GM13977 (cell line): ENCODE measurements around the gene SETD3.

Experiments
- DNase-seq: peaks from one replicate; pipeline ENCODE4 v3.0.0; 2012; ENCODE audit warnings: low spot score
- in situ Hi-C: fragments of 300-500 bp; cut with MboI; formaldehyde crosslinking; loops from one replicate; pipeline ENCODE4 v1.12.0; 2022; ENCODE audit warnings: low sequenced_read_pairs, low pct_unique_long_range_greater_than_20kb, mixed read lengths, inconsistent platforms; ENCODE audit not compliant: unreplicated experiment
- TF ChIP-seq, protein P1 (sequence below): IDR thresholded peaks from 2 replicates; pipeline ENCODE4 v1.5.1; 2012; ENCODE audit warnings: mild to moderate bottlenecking, control low read depth; ENCODE audit not compliant: insufficient read depth; ENCODE audit errors: extremely low read depth, missing control alignments

The SETD3 gene

DNA sequence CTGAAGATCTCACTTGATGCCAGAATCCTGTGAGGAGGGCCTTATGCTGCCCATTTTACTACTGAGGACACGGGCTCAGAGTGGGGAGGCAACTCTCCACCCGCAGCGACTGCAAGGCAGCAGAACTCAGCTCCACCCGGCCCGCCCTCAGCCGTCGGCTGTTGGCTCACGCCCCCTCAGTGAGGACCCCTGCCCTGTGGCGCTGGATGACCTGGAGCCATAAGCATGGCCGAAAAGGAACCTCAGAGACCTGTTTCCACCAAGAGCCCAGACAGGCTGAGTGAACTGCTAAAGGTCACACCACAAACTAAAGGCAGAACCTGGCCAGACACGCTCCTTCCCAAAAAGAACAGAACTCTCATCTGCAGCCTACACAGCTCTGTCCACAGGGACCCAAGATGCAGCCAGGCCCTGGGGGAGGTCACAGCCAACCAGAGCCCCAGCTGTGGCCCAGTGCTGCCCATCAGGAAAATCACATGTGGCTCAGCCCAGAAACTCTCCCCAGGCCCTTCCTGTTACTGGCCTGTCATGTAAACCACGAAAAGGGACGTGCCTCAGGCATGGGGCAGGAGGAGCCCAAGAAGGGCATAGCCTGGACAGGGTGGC lies 33.4 kb upstream of the SETD3 start:
- in situ Hi-C loops: no loop called here
- TF ChIP-seq, protein P1, sequence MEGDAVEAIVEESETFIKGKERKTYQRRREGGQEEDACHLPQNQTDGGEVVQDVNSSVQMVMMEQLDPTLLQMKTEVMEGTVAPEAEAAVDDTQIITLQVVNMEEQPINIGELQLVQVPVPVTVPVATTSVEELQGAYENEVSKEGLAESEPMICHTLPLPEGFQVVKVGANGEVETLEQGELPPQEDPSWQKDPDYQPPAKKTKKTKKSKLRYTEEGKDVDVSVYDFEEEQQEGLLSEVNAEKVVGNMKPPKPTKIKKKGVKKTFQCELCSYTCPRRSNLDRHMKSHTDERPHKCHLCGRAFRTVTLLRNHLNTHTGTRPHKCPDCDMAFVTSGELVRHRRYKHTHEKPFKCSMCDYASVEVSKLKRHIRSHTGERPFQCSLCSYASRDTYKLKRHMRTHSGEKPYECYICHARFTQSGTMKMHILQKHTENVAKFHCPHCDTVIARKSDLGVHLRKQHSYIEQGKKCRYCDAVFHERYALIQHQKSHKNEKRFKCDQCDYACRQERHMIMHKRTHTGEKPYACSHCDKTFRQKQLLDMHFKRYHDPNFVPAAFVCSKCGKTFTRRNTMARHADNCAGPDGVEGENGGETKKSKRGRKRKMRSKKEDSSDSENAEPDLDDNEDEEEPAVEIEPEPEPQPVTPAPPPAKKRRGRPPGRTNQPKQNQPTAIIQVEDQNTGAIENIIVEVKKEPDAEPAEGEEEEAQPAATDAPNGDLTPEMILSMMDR: no peak
- no peak for DNase-seq

DNA sequence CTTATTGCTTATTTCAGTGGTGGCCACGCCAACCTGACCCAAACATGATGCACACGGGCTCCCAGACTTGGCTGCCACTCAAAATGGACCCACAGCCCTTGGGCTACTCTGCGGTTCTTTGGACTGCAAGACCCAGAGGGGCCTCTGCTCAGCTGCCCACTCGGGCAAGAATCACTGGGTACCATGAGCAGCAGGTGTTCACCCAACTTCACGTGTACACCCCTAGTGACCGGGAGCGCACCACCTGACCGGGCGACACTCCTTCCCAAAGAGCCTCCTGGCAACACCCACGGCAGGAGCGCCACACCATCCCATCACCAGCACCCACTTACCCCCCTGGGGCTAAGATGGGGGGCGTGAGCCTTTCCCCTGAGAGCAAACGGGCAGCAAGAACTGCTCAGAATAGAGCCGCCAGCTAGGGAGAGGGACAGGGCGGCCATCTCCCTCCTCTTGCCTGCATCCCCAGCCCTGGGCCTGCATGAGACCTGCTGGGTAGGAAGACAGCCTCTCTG lies 32.6 kb upstream of the SETD3 start:
- TF ChIP-seq, protein P1: no peak
- in situ Hi-C loops: no loop called here
- no peak for DNase-seq

DNA sequence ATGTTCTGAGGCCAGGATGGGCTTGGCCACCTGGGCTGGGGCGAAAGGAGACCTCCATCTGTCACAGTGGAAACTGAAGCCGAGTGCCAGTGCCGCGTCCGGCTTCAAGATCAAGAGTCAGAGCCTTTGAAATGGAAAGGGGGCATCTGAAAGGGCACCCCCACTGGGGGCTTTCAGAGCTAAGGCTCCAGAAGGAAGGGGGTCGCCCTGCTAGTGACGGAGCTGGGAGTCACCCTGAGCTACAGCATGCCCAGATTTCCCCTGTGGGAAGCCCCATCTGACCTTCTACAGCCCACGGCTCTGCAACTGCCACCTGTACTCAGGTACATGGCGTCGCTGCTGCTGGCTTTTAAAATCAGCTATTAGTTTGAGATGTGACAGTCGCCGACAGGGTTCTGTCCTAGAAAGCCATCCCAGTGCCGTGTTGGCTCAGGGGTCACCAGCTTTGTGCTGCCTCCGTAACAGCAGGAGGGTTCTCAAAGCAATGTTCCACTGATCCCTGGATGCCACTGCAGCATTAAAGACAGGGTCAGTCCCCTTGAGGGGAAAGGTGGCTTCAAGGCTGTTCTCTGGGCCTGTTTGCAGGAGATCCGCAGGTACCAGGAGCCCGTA lies 32.0 kb upstream of the SETD3 start:
- TF ChIP-seq, protein P1: no peak
- no peak for DNase-seq
- in situ Hi-C loops: no loop called here

DNA sequence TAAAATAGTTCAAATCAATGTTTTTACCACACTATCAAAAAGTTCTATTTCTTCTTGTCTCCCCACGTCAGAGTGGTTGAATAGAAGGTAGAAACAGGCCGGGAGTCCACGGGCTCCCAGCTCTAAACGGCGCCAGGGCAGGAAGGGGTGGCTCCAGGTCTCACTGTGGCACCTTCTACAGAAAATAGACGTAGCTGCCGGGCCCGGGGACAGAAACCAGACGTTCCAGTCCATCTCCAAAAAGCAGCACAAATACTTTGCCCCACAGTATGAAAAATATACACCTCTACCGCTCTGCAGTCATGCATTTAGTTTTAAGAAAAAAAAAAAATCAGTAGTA lies 31.4 kb upstream of the SETD3 start:
- TF ChIP-seq, protein P1: no peak
- in situ Hi-C loops: no loop called here
- no peak for DNase-seq

DNA sequence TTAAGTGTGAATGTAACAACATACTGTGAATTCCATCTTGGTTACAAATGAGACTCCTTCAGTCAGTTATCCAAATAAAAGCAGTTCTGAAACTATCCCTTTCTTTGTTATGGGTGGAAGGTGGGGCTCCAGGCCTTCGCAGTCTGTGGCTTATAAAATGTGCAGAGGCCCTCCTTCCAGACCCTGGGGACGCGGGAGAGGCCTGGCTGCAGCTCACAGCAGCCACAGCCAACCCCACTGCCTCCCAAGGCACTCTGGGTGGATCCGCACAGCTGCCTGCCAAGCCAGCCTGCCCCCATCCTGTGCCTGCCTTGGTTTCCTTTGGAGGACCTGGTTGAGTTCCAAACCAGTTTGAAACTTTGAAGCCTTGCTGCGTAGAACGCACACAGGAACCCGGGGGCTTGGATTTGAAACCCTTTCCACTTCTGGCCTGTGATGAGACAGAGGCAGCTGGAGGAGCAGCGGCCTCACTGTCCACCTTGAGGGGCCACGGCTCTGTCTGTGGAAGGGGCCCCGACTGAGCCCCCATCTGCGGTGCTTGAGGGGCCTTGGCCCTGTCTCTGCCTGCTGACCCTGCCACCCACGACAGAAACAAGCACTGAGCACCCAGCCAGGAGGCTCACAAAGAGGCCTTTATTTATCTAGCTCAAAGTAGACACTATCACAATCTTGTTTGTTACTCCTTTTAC lies 30.9 kb upstream of the SETD3 start:
- in situ Hi-C loops: no loop called here
- TF ChIP-seq, protein P1: no peak
- DNase-seq: no peak

DNA sequence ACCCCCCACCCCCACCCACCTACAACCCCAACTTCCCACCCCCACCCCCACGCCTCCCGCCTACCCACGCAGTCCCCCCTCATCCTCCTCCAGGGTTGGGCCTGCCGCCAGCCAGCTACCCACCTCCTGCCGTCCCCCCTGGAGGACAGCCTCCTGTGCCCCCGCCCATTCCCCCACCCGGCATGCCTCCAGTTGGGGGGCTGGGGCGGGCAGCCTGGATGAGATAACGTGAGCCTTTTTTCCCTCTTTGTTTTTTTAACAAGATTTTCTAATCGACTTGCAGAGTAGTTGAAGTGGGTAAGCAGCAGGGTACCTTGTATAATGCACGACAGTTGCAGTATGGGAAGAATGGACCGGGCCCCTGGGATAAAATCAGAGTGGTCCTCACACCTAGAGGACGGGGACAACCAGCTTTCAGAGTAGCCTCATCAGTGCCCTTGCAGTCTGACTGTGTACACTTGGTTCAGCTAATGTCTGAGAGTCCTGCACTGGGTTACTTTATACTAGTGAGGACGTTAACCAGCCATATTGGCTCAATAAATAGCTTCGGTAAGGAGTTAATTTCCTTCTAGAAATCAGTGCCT lies 30.0 kb upstream of the SETD3 start:
- in situ Hi-C loops: no loop called here
- TF ChIP-seq, protein P1: no peak
- no peak for DNase-seq
